ENCODE data around the gene SLF2. TPM values are rescaled to one million over a fixed set of nuclear protein-coding genes. Genes with fewer than 3 reads are reported as not detected.

SLF2 gene
- total and polyA plus RNA-seq, 2 of the 13 experiments (the other 11 are each of a cell fraction or from before 2014, with no cell fraction given), result 12.2 to 48.1 TPM

GRCh38 chr10:100997360-100998182 is 84.8 kb downstream of the SLF2 start (continued):
- TF ChIP-seq GABPB1 (CRISPR knock-in tag; IDR thresholded peaks at IDR 0.05), result peak; percentile 73
- TF ChIP-seq ZNF841 (CRISPR knock-in tag; IDR thresholded peaks at IDR 0.05; ENCODE audit: borderline replicate concordance), result no peak
- TF ChIP-seq, protein P1, sequence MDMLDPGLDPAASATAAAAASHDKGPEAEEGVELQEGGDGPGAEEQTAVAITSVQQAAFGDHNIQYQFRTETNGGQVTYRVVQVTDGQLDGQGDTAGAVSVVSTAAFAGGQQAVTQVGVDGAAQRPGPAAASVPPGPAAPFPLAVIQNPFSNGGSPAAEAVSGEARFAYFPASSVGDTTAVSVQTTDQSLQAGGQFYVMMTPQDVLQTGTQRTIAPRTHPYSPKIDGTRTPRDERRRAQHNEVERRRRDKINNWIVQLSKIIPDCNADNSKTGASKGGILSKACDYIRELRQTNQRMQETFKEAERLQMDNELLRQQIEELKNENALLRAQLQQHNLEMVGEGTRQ (IDR thresholded peaks at IDR 0.05; ENCODE audit: low read depth, low read length), result peak; percentile 20; the same call in 1 of the 2 replicates
- TF ChIP-seq, protein P1 (CRISPR knock-in tag; IDR thresholded peaks at IDR 0.05; ENCODE audit: borderline replicate concordance), result peak; percentile 65; the same call in 1 of the 2 replicates
- TF ChIP-seq ZNF761 (CRISPR knock-in tag; conservative IDR thresholded peaks at IDR 0.05), result 0 out of 2 replicates have a peak, but pooled peaks have one; percentile 47
- TF ChIP-seq TBL1XR1 (IDR thresholded peaks at IDR 0.05; ENCODE audit: borderline replicate concordance, low read length, partially characterized antibody), result no peak
- TF ChIP-seq ZBTB1 (CRISPR knock-in tag; IDR thresholded peaks at IDR 0.05; ENCODE audit: borderline replicate concordance), result peak; percentile 18; the same call in 1 of the 2 replicates
- no peak for TF ChIP-seq ZNF674 (CRISPR knock-in tag; IDR thresholded peaks at IDR 0.05; ENCODE audit: low read depth)
- TF ChIP-seq KLF6 (CRISPR knock-in tag; IDR thresholded peaks at IDR 0.05), result 0 out of 2 replicates have a peak, but pooled peaks have one; percentile 37
- TF ChIP-seq ISL2 (CRISPR knock-in tag; IDR thresholded peaks at IDR 0.05), result peak; percentile 45
- TF ChIP-seq EEA1 (CRISPR knock-in tag; IDR thresholded peaks at IDR 0.05; ENCODE audit: borderline replicate concordance), result 0 out of 2 replicates have a peak, but pooled peaks have one; percentile 27
- peak; percentile 78 for TF ChIP-seq SAP130 (CRISPR knock-in tag; IDR thresholded peaks at IDR 0.05; ENCODE audit: low read depth)
- 0 out of 2 replicates have a peak, but pooled peaks have one; percentile 15 for TF ChIP-seq ZNF296 (CRISPR knock-in tag; conservative IDR thresholded peaks at IDR 0.05)
- TF ChIP-seq ZNF678 (CRISPR knock-in tag; IDR thresholded peaks at IDR 0.05), result 0 out of 2 replicates have a peak, but pooled peaks have one; percentile 6
- peak; percentile 91 for TF ChIP-seq ZFY (CRISPR knock-in tag; IDR thresholded peaks at IDR 0.05)
- peak; percentile 55; the same call in 1 of the 2 replicates for TF ChIP-seq THAP9 (CRISPR knock-in tag; IDR thresholded peaks at IDR 0.05; ENCODE audit: borderline replicate concordance)
- TF ChIP-seq PHF8 (CRISPR knock-in tag; IDR thresholded peaks at IDR 0.05), result peak; percentile 80
- TF ChIP-seq HNRNPLL (IDR thresholded peaks at IDR 0.05; ENCODE audit: low read depth, low read length, poor library complexity, severe bottlenecking), result peak; percentile 75
- TF ChIP-seq STAT6 (CRISPR knock-in tag; IDR thresholded peaks at IDR 0.05; ENCODE audit: borderline replicate concordance), result no peak
- no peak for TF ChIP-seq DNMT3B (CRISPR knock-in tag; conservative IDR thresholded peaks at IDR 0.05)
- TF ChIP-seq ZNF670 (CRISPR knock-in tag; IDR thresholded peaks at IDR 0.05; ENCODE audit: borderline replicate concordance), result no peak; the same call in 1 of the 2 replicates

Data from HepG2 (cell line).